RWPE1 (cell line): ENCODE data around the gene TCF4.

Experiments
- CTCF ChIA-PET: fragments of 350-600 bp; sonication (Branson Sonifier 250); formaldehyde crosslinking; extraction: SDS; loops from one replicate; lab custom pipeline; 2021; lab: Yijun Ruan, JAX
- POLR2A ChIA-PET: fragments of 400-600 bp; formaldehyde crosslinking; extraction: SDS; loops from one replicate; lab custom pipeline; 2020; ENCODE audit warnings: antibody characterized with exemption; ENCODE audit not compliant: low non-redundant PET; lab: Yijun Ruan, JAX
- DNase-seq: peaks from one replicate; pipeline ENCODE4 v3.0.0; 2012; ENCODE audit warnings: low spot score
- H3K27ac ChIP-seq: fragments of 450-650 bp; 2 replicates; pipeline ENCODE4 v1.5.1; 2017
- TF ChIP-seq, protein P1 (sequence below): fragments of 450-650 bp; conservative IDR thresholded peaks from 2 replicates; pipeline ENCODE4 v1.5.1; 2017; ENCODE audit warnings: low read depth, mild to moderate bottlenecking

TCF4 gene

DNA sequence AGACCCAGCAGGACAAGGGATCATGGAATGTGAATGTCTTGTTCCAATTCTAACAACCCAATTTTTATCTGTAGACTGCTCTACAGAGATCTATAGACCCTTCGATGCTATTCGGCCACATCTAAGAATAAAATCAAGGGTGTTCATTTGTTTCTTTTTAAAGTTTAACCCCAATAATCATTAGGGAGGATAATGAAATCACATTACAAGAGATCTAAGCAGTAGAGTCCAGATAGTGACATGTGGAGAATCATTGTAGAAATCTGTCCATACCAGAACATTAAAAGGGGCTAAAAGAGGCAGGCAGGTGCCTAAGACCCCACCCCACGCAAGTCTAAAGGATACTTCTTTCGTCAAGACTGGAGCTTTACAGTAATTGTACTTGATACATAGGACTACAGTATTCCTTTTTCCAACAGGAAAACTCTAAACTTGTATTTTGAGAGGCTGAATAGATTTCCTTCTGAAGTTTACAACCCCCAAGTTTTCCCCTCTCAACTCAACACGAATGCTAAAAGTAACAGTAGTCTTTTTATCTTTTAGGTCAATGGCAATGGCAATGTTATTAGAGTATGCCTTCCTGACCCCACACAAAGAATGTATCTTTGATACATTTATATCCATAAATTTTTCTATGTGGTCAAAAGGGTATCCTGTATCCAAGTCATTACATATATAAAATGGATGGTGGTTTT lies 183.7 kb downstream of the TCF4 start:
- POLR2A ChIA-PET, result no interaction called here
- TF ChIP-seq, protein P1, sequence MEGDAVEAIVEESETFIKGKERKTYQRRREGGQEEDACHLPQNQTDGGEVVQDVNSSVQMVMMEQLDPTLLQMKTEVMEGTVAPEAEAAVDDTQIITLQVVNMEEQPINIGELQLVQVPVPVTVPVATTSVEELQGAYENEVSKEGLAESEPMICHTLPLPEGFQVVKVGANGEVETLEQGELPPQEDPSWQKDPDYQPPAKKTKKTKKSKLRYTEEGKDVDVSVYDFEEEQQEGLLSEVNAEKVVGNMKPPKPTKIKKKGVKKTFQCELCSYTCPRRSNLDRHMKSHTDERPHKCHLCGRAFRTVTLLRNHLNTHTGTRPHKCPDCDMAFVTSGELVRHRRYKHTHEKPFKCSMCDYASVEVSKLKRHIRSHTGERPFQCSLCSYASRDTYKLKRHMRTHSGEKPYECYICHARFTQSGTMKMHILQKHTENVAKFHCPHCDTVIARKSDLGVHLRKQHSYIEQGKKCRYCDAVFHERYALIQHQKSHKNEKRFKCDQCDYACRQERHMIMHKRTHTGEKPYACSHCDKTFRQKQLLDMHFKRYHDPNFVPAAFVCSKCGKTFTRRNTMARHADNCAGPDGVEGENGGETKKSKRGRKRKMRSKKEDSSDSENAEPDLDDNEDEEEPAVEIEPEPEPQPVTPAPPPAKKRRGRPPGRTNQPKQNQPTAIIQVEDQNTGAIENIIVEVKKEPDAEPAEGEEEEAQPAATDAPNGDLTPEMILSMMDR, result no peak
- H3K27ac ChIP-seq, result no peak overlapping the region
- no peak for DNase-seq
- CTCF ChIA-PET, result no interaction called here

DNA sequence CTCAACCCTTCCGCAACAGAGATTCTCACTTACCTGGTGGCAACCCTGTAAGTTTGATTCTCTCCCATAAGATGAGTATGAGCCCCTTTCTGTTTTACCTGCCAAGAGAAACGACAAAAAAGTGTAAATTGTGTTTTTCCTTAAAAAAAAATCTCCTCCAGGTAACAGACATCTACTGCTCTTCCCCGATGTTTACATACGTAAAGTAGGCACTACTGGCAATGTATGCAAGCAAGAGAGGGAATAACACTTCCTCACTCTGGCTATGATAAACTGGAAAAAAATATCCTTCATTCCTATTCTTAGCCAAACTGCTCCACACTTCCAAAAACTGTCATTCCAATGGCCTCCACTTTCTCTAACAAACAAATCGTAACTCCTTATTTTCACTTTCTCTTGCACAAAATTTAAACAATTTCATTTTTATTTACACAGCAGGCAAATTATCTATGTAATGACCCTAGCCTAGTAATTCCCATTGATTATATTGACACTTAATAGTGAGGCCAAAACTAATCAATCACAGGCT lies 184.5 kb downstream of the TCF4 start:
- TF ChIP-seq, protein P1, result no peak
- CTCF ChIA-PET, result no interaction called here
- POLR2A ChIA-PET, result no interaction called here
- H3K27ac ChIP-seq, result no peak overlapping the region
- no peak for DNase-seq

DNA sequence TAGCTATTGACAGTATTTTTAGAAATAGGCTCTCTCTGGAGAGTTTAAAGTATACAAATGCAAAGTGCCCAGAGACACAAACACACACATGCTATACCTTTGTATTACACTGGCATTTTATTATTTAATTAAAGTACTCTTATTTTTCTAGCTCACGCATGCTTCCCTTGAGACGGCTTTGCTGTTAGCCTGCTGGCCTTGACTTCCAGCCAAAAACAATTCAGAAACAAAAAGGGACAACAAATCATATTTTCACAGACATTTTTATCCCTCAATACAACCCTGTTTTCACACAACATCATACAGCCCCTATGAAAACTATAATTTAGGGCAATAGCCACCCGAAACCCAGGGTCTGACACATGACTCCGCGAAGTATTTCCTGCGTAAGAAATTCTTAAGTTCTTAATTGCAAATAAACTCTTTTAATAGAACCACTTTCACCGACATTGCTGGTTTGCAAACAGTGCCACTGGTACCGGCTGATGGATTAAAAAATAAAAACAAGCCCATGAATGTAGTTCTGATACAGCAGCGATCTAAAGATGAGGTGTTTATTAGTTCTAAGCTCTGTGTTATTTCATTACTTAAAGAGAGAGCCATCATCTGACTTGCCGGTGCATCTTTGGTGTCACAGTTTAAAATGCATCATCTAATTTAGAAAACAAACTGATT lies 185.1 kb downstream of the TCF4 start:
- POLR2A ChIA-PET, result no interaction called here

DNA sequence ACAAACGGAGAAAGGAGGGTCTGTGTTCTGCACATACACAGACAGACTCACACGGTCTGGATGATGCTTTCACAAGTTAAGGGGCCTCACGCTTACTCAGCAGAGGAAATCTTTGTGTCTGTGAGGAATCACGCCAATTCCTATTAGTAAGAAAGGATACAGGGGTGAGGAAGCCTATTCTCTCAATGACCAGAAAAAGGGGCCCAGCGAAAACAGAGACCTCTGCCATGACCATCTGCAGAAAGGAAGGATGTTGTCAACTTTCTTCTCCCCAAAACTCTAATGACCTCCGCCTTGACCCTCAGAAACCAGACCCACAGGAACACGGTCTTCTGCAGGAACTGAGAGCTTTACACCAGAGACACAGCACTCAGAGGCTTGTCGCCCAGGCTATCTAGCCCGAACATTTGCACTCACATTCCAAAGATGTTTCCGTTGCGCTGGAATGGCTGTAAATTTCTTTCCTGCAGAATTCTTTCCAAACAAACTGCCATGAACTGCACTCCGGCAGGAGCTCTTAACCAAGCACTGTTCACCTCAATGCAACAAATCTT lies 186.3 kb downstream of the TCF4 start:
- no peak overlapping the region for H3K27ac ChIP-seq
- TF ChIP-seq, protein P1, result no peak
- POLR2A ChIA-PET, result no interaction called here
- DNase-seq, result no peak
- CTCF ChIA-PET, result no interaction called here

More for the DNA sequence above, 185.1 kb downstream of the TCF4 start:
- CTCF ChIA-PET, result interaction anchor here (0.7 kb wide), 1 partner anchor 309 kb away, joined by 3 read pairs; no protein-coding TSS in a partner anchor
- no peak for DNase-seq
- H3K27ac ChIP-seq, result no peak overlapping the region
- TF ChIP-seq, protein P1, result no peak

DNA sequence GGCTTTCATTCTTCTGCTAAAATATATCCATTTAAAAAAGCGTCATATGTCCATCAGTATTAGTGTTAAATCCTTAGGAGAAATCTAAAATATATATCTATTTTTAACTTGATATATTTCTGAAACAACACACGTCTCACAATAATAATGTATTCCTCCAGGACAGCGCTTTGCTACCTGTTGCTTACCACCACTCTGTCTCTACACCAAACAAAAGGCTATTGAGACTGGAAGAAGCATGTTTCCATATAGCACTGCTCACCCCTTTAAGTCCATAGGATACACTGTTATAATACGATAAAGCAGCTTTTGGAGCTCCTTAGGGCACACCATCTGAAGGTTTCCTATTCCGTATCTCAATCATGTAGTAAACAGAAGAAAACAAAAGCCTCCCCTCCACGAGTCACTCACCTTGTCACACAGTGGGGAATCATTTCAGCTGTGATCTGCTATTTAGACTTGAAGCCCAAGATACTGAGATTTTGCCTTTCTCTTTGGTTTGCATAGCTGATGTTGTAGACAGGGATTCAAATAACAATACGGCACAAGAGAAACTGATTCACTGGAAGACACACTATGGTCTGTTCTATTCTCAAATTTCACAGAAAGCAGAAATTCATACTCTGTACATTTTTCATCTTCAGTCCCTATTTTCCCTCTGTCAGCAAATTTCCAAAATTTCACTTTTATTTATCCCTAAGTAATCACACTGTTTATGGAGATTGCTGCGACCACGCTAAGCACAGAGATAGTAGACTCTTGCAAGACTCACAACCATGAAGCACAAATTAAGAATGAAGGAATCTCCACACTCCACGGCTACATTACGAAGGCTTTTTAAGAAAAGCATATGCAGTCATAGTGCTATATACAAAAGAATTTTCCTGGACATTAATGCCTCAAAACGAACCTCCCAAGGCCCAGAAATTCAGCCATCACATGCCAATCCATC lies 187.1 kb downstream of the TCF4 start:
- TF ChIP-seq, protein P1, result no peak
- ChIA-PET POLR2A (no interaction called here), CTCF (no interaction called here)
- no peak for DNase-seq
- no peak overlapping the region for H3K27ac ChIP-seq

DNA sequence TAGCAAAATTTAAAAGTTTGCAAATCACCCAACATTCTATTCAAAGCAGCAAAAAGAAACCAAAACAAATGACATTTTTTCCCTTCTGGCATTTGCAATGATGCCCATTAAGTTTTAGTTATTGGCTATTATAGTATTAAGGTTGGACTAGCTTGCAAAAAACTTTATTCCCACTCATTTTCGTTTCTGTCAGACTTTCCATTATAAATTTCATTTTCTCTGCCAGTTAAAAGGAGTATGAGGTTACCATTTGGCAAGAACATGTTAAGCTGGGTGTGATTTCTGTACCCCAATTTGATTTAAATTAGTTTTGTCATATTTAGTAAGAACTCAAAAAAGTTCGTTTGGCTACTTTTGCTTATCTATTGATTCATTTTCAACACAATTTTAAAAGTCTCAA lies 187.9 kb downstream of the TCF4 start:
- ChIA-PET CTCF (interaction anchor here (0.8 kb wide), 1 partner anchor 27 kb away, joined by 5 read pairs; no protein-coding TSS in a partner anchor), POLR2A (no interaction called here)
- H3K27ac ChIP-seq, result no peak overlapping the region
- DNase-seq, result no peak
- TF ChIP-seq, protein P1, result no peak
